Activated CD4-positive, alpha-beta T cell treated with anti-CD3 and anti-CD28 coated beads, Interleukin-2, amount 50 U/mL, for 1 hour (primary cell): Measurements from ENCODE around the gene TFF2.

Source experiments
- DNase-seq: peaks from one replicate; pipeline ENCODE4 v3.0.0-alpha.2; 2020

The TFF2 gene

GRCh38 chr21:42317826-42318746 is 32.7 kb downstream of the TFF2 start:
- no peak for DNase-seq

GRCh38 chr21:42317341-42317741 is 33.5 kb downstream of the TFF2 start:
- DNase-seq, result no peak

GRCh38 chr21:42316891-42317290 is 33.9 kb downstream of the TFF2 start:
- no peak for DNase-seq

GRCh38 chr21:42315296-42315891 is 35.4 kb downstream of the TFF2 start, which contains the start of gene TFF3:
TFF3 (minus strand) TSS chr21:42315409; CDS start chr21:42315374, 35 bp downstream.
- DNase-seq, result no peak

GRCh38 chr21:42314616-42315295 is 36.0 kb downstream of the TFF2 start:
- no peak for DNase-seq

- no peak for DNase-seq
These were observed 37.3 kb downstream of the TFF2 start for GRCh38 chr21:42313501-42313969.

- no peak for DNase-seq
These were observed 38.1 kb downstream of the TFF2 start for GRCh38 chr21:42312626-42313104.

GRCh38 chr21:42311816-42312625 is 38.8 kb downstream of the TFF2 start:
- DNase-seq, result no peak

GRCh38 chr21:42311160-42311559 is 39.6 kb downstream of the TFF2 start:
- no peak for DNase-seq

GRCh38 chr21:42310411-42311001 is 40.3 kb downstream of the TFF2 start:
- DNase-seq, result no peak

GRCh38 chr21:42309753-42310213 is 41.0 kb downstream of the TFF2 start:
- peak; percentile 74 for DNase-seq

- no peak for DNase-seq
These were observed 41.7 kb downstream of the TFF2 start for GRCh38 chr21:42308914-42309752.

- DNase-seq, result no peak
These were observed 42.5 kb downstream of the TFF2 start for GRCh38 chr21:42308161-42308913.

GRCh38 chr21:42307106-42307505 is 43.7 kb downstream of the TFF2 start:
- no peak for DNase-seq

- DNase-seq, result no peak
These were observed 44.3 kb downstream of the TFF2 start for GRCh38 chr21:42306366-42307035.

GRCh38 chr21:42305707-42306147 is 45.1 kb downstream of the TFF2 start:
- no peak for DNase-seq

- DNase-seq, result no peak
These were observed 46.0 kb downstream of the TFF2 start for GRCh38 chr21:42304556-42305454.

GRCh38 chr21:42303443-42303842 is 47.4 kb downstream of the TFF2 start:
- no peak for DNase-seq
